Transverse colon (tissue), 4 donors: Measurements from ENCODE around the gene HPRT1. TPM values are rescaled to one million over a fixed set of nuclear protein-coding genes. Genes with fewer than 3 reads are reported as not detected.

Source experiments
- DNase-seq: peaks from one replicate; pipeline ENCODE4 v3.0.0-alpha.2; 2019
- H3K27ac ChIP-seq, 4 donors: fragments of 200-600 bp; sonication (generic); 2 replicates each; pipeline ENCODE4 v1.5.1; 2016 to 2018; ENCODE audit warnings: inconsistent platforms in 4 of 4
- H3K27me3 ChIP-seq: fragments of 200-600 bp; sonication (generic); 2 replicates; pipeline ENCODE4 v1.5.1; 2017; ENCODE audit warnings: inconsistent platforms
- H3K36me3 ChIP-seq, 4 donors: fragments of 200-600 bp; sonication (generic); 2 replicates each; pipeline ENCODE4 v1.5.1; 2017 to 2019; ENCODE audit warnings: inconsistent platforms in 4 of 4
- H3K4me1 ChIP-seq, 4 donors: fragments of 200-600 bp; sonication (generic); 2 replicates each; pipeline ENCODE4 v1.5.1; 2017 to 2020; ENCODE audit warnings: inconsistent platforms in 4 of 4
- H3K4me3 ChIP-seq, 4 donors: fragments of 200-600 bp; sonication (generic); 1 replicate in 1 of 4; 2 replicates in 3 of 4; pipeline versions ENCODE4 v1.5.1 to v1.6.1; 2017 to 2019; ENCODE audit warnings: inconsistent platforms in 4 of 4
- H3K9me3 ChIP-seq, 2 donors: fragments of 200-600 bp; sonication (generic); 2 replicates each; pipeline ENCODE4 v1.5.1; 2017 to 2019; ENCODE audit warnings: inconsistent platforms in 2 of 2
- CTCF ChIP-seq, 5 experiments: fragments of 200-600 bp in 3 of 5; fragments of 450-650 bp in 2 of 5; sonication (generic) in 3 of 5; IDR thresholded peaks; 1 replicate in 2 of 5; 2 replicates in 3 of 5; pipeline ENCODE4 v1.5.1; 2016 to 2017; ENCODE audit warnings: antibody characterized with exemption in 5 of 5, inconsistent platforms in 3 of 5, mild to moderate bottlenecking in 2 of 5, moderate library complexity in 1 of 5
- EP300 ChIP-seq: sonication (generic); formaldehyde crosslinking; IDR thresholded peaks from one replicate; pipeline ENCODE4 v1.6.1; 2017; ENCODE audit warnings: antibody characterized with exemption, low read depth
- POLR2A ChIP-seq: fragments of 450-650 bp; IDR thresholded peaks from one replicate; pipeline ENCODE4 v1.6.1; 2016; ENCODE audit warnings: antibody characterized with exemption, mild to moderate bottlenecking, moderate library complexity
- POLR2AphosphoS5 ChIP-seq, 3 donors: sonication (generic); formaldehyde crosslinking; IDR thresholded peaks; one replicate each; pipeline ENCODE4 v1.6.1; 2016; ENCODE audit warnings: antibody characterized with exemption in 3 of 3
- WGBS, 2 donors: methylation state at CpG; one replicate each; pipeline ENCODE4 v1.1.5; 2018; ENCODE audit warnings: low coverage in 1 of 2; 5-methylcytosine and 5-hydroxymethylcytosine counted together
- in situ Hi-C, 4 donors: fragments of 200-750 bp; cut with MboI; loops; one replicate each; pipeline versions ENCODE4 v1.15.0 to v1.15.1; 2017; ENCODE audit warnings: low sequenced_read_pairs in 3 of 4, low pct_ligation_motif_present in 1 of 4, low pct_unique_long_range_greater_than_20kb in 1 of 4
- intact Hi-C: fragments of 100-400 bp; cut with DNase I; formaldehyde crosslinking; loops from one replicate; pipeline ENCODE4 v1.15.1; 2023; ENCODE audit warnings: low total_unique reads
- total RNA-seq, 4 donors: library from RNA; depleted of rRNA; stranded (reverse); fragments of >200 nt; gene quantifications; one replicate each; pipeline ENCODE4 v1.1.0, GENCODE V29; 2016

The HPRT1 gene
- total RNA-seq, 4 donors from 2014 or later: 10.1 to 16.1 (median 11.9) TPM

DNA sequence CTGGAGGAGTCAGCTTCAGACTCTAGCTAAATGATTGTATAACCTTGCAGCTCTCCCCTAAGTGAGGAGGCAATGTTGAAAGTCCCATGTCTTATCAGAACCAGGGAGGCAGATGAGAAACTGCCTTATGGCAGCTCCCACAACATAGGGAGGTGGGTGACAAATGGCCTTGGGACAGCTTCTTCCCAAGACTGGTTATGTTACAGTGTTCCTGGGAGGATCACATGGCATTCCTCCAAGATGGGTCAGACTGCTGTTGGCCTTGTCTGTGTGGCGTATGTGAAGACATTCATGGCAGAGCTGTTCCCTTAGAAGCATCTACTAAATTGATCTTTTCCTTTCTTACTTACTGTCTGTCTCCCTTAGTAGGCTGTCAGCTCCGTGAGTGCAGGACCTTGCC, 42.0 kb downstream of the HPRT1 start:
- in situ Hi-C loops (loop anchor here in 2 of 4 donors (25.0 kb wide), 1 partner anchor 260 kb away; no protein-coding TSS in a partner anchor), intact Hi-C loops (no loop called here)
- Histone ChIP-seq H3K27ac (no peak overlapping the region), H3K27me3 (no peaks in the 10 kb centered on the region), H3K36me3 (no peaks in the 10 kb centered on the region), H3K4me1 (no peaks in the 10 kb centered on the region), H3K9me3 (no peaks in the 10 kb centered on the region), H3K4me3 (no peak overlapping the region)
- no peak for DNase-seq
- WGBS, 2 donors: 67 to 85% methylated on average over 1 to 2 of the region's 2 CpGs
- TF ChIP-seq POLR2A (no peak), CTCF (IDR thresholded peaks at IDR 0.05) (no peak), POLR2AphosphoS5 (IDR thresholded peaks at IDR 0.05) (no peak), EP300 (no peak)

DNA sequence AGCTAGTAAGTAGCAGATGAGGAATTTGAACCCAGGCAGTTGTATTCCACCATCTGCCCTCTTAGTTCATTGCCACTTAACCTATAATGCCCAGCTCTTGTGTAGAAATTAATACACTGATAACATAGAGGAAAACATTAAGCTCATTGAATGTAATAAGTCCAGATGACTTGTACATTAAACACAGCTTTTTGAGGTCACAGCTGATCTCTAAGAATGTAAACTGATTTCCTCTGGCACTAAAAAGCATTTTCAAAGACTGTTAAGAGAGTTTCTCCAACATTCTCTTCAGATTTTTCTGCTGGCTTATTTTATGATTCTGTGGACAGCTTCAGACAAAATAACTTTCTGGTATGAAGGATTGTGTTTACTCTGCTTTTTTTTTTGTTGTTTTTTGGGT, 42.7 kb downstream of the HPRT1 start:
- in situ Hi-C loops: loop anchor here in 2 of 4 donors (25.0 kb wide), 1 partner anchor 260 kb away; no protein-coding TSS in a partner anchor
- intact Hi-C loops: no loop called here

DNA sequence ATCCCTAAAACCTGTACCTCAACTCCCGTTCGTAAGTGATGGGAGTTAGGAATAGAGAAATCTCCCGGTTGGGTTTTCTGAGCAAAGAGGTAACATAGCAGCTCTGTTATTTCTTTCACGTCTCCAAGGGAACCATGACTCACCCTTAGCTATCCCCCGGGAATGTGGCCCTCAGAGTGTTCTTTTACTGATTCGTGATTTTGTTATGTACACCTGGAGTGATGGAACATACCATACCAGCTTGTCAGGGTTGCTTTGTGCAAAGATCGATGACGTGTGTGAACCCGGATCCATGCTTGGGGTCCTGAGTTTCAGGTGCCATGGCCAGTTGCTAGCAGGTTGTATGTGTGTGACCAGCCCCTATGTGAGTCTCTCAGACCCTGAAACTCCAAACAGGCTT, 52.6 kb downstream of the HPRT1 start:
- Histone ChIP-seq H3K27ac (no peak overlapping the region), H3K4me1 (no peaks in the 10 kb centered on the region), H3K9me3 (no peaks in the 10 kb centered on the region), H3K4me3 (no peak overlapping the region), H3K27me3 (no peaks in the 10 kb centered on the region), H3K36me3 (no peaks in the 10 kb centered on the region)
- in situ Hi-C loops (loop anchor here in 2 of 4 donors (25.0 kb wide), 1 partner anchor 250 kb away; no protein-coding TSS in a partner anchor), intact Hi-C loops (no loop called here)
- DNase-seq: no peak
- TF ChIP-seq CTCF (IDR thresholded peaks at IDR 0.05) (no peak), POLR2A (no peak), POLR2AphosphoS5 (IDR thresholded peaks at IDR 0.05) (no peak), EP300 (no peak)
- 84% methylated on average over 9 of the region's 9 CpGs; no CpG with 5 or more reads in 1 of the 2 donors for WGBS, 2 donors

More for the DNA sequence above, 42.7 kb downstream of the HPRT1 start:
- Histone ChIP-seq H3K4me3 (no peak overlapping the region), H3K27ac (no peak overlapping the region), H3K36me3 (no peaks in the 10 kb centered on the region), H3K4me1 (no peaks in the 10 kb centered on the region), H3K9me3 (no peaks in the 10 kb centered on the region), H3K27me3 (no peaks in the 10 kb centered on the region)
- no peak for TF ChIP-seq EP300
- TF ChIP-seq CTCF (IDR thresholded peaks at IDR 0.05): no peak
- no peak for TF ChIP-seq POLR2A
- no peak for TF ChIP-seq POLR2AphosphoS5 (IDR thresholded peaks at IDR 0.05)
- DNase-seq: no peak

DNA sequence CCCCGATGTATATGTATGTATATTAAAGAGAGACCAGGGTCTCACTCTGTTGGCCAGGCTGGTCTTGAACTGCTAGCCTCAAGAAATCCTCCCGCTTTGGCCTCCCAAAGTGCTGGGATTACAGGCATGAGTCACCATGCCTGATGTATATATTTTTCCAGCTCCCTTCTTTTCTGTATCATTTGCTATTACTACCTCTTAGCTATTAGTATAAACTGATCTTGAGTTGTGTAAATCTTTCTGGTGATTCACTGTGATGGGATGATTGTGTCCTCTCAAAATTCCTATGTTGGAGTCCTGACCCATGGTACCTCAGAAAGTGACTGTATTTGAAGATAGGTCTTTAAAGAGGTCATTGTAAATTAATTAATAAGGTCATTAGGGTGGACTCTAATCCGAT, 53.1 kb downstream of the HPRT1 start:
- Histone ChIP-seq H3K4me1 (no peaks in the 10 kb centered on the region), H3K27me3 (no peaks in the 10 kb centered on the region), H3K9me3 (no peaks in the 10 kb centered on the region), H3K36me3 (no peaks in the 10 kb centered on the region), H3K27ac (no peak overlapping the region), H3K4me3 (no peak overlapping the region)
- in situ Hi-C loops (loop anchor here in 2 of 4 donors (25.0 kb wide), 1 partner anchor 249 kb away; no protein-coding TSS in a partner anchor), intact Hi-C loops (no loop called here)
- DNase-seq: no peak
- TF ChIP-seq EP300: no peak
- no peak for TF ChIP-seq CTCF (IDR thresholded peaks at IDR 0.05)
- no peak for TF ChIP-seq POLR2A
- TF ChIP-seq POLR2AphosphoS5 (IDR thresholded peaks at IDR 0.05): no peak
- WGBS, 2 donors: 80 to 92% methylated on average over 1 to 3 of the region's 3 CpGs
